ENCODE results near the gene H2BK1. TPM values are rescaled to one million over a fixed set of nuclear protein-coding genes. Genes with fewer than 3 reads are reported as not detected.

Gene H2BK1
- total RNA-seq, 1 experiment from 2014 or later = 0.87 TPM

DNA sequence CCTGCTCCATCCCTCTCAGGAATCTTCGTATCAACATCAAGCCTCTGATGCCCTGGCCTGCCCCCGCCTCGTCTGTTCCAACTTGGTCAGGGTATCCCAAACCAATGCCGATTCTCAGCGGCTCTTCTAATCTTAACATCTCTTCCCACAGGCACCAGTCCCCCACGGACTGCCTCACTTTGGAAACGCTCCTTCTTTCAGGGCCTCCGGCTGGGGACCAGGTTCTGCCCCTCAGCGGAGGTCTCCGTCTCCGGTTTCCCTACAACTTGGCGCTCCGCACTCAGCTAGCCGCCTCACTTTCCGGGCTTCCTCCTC, 16.2 kb upstream of the H2BK1 start:
- CTCF ChIA-PET = interaction anchor here (1.0 to 3.4 kb wide), 18 partner anchors 10 to 218 kb away, joined by 3 to 83 read pairs (median 5); partner anchors contain the start of gene H2BK1

DNA sequence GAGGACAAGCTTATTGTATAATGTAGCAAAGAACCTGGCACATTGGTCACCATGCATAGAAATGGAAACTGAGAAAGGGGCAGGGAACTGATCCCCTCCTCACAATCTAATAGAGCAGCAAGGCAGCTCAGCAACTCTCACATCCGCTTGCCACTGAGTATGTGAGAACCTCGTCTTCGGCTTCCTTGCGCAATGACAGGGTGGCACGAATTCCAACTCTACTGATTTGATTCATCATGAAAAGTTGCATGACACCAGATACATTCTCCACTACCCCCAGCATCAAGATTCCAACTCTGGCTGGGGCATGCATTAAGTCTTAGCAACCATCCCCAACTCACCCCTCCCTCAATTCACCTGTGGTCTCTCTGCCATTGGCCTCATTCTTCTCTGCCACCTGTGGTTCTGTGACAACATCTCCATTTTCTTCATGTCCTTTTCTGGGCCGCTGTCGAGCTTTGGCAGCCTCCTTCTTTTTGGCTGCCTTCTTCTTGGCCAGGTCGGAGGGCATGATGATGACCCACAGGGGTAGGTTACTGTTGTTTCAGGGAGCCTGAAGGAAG, 15.7 kb upstream of the H2BK1 start:
- no peak for ATAC-seq
- no peaks in the 10 kb centered on the region for H3K27me3 Mint-ChIP-seq (ENCODE audit: low read depth)
- TF ChIP-seq, protein P1, sequence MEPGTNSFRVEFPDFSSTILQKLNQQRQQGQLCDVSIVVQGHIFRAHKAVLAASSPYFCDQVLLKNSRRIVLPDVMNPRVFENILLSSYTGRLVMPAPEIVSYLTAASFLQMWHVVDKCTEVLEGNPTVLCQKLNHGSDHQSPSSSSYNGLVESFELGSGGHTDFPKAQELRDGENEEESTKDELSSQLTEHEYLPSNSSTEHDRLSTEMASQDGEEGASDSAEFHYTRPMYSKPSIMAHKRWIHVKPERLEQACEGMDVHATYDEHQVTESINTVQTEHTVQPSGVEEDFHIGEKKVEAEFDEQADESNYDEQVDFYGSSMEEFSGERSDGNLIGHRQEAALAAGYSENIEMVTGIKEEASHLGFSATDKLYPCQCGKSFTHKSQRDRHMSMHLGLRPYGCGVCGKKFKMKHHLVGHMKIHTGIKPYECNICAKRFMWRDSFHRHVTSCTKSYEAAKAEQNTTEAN (CRISPR knock-in tag; IDR thresholded peaks at IDR 0.05) = no peak
- no peak for TF ChIP-seq CREM (CRISPR knock-in tag; IDR thresholded peaks at IDR 0.05)
- no peak for TF ChIP-seq CREB1 (CRISPR knock-in tag; IDR thresholded peaks at IDR 0.05)
- TF ChIP-seq CBFB (CRISPR knock-in tag; IDR thresholded peaks at IDR 0.05; ENCODE audit: low read depth) = no peak
- TF ChIP-seq ZNF416 (CRISPR knock-in tag; IDR thresholded peaks at IDR 0.05) = no peak
- TF ChIP-seq, protein P2, sequence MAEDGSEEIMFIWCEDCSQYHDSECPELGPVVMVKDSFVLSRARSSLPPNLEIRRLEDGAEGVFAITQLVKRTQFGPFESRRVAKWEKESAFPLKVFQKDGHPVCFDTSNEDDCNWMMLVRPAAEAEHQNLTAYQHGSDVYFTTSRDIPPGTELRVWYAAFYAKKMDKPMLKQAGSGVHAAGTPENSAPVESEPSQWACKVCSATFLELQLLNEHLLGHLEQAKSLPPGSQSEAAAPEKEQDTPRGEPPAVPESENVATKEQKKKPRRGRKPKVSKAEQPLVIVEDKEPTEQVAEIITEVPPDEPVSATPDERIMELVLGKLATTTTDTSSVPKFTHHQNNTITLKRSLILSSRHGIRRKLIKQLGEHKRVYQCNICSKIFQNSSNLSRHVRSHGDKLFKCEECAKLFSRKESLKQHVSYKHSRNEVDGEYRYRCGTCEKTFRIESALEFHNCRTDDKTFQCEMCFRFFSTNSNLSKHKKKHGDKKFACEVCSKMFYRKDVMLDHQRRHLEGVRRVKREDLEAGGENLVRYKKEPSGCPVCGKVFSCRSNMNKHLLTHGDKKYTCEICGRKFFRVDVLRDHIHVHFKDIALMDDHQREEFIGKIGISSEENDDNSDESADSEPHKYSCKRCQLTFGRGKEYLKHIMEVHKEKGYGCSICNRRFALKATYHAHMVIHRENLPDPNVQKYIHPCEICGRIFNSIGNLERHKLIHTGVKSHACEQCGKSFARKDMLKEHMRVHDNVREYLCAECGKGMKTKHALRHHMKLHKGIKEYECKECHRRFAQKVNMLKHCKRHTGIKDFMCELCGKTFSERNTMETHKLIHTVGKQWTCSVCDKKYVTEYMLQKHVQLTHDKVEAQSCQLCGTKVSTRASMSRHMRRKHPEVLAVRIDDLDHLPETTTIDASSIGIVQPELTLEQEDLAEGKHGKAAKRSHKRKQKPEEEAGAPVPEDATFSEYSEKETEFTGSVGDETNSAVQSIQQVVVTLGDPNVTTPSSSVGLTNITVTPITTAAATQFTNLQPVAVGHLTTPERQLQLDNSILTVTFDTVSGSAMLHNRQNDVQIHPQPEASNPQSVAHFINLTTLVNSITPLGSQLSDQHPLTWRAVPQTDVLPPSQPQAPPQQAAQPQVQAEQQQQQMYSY (CRISPR knock-in tag; IDR thresholded peaks at IDR 0.05) = no peak
- TF ChIP-seq, protein P3, sequence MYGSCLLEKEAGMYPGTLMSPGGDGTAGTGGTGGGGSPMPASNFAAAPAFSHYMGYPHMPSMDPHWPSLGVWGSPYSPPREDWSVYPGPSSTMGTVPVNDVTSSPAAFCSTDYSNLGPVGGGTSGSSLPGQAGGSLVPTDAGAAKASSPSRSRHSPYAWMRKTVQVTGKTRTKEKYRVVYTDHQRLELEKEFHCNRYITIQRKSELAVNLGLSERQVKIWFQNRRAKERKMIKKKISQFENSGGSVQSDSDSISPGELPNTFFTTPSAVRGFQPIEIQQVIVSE (CRISPR knock-in tag; IDR thresholded peaks at IDR 0.05; ENCODE audit: borderline replicate concordance) = no peak
- TF ChIP-seq ZNF121 (CRISPR knock-in tag; IDR thresholded peaks at IDR 0.05) = no peak
- TF ChIP-seq, protein P4, sequence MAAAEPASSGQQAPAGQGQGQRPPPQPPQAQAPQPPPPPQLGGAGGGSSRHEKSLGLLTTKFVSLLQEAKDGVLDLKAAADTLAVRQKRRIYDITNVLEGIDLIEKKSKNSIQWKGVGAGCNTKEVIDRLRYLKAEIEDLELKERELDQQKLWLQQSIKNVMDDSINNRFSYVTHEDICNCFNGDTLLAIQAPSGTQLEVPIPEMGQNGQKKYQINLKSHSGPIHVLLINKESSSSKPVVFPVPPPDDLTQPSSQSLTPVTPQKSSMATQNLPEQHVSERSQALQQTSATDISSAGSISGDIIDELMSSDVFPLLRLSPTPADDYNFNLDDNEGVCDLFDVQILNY (CRISPR knock-in tag; IDR thresholded peaks at IDR 0.05) = no peak
- no peak for TF ChIP-seq FOXP1 (CRISPR knock-in tag; IDR thresholded peaks at IDR 0.05; ENCODE audit: borderline replicate concordance)
- TF ChIP-seq TCF7 (CRISPR knock-in tag; IDR thresholded peaks at IDR 0.05; ENCODE audit: low read depth) = no peak
- no peak for TF ChIP-seq EMX1 (CRISPR knock-in tag; IDR thresholded peaks at IDR 0.05)
- no peak for TF ChIP-seq FOXK1 (CRISPR knock-in tag; IDR thresholded peaks at IDR 0.05)
- H3K36me3 Mint-ChIP-seq = peaks cover 44% of the 10 kb centered on the region
- no peak for DNase-seq (ENCODE audit: low spot score)
- H3K4me3 Mint-ChIP-seq = peak overlapping the region; percentile 95
- CTCF ChIA-PET = interaction anchor here (0.6 to 3.4 kb wide), 4 partner anchors 15 to 1271 kb away, joined by 4 to 83 read pairs (median 12); partner anchors contain the start of gene H2BK1
- H3K9me3 Mint-ChIP-seq = no peaks in the 10 kb centered on the region
- H3K27ac Mint-ChIP-seq = no peak overlapping the region
- POLR2A ChIA-PET = no interaction called here
- peaks cover 24% of the 10 kb centered on the region for H3K4me1 Mint-ChIP-seq

More for the DNA sequence above, 16.2 kb upstream of the H2BK1 start:
- Mint-ChIP-seq H3K27ac (peak overlapping the region; percentile 100; the same call in 1 of the 2 replicates), H3K9me3 (no peaks in the 10 kb centered on the region), H3K4me3 (peak overlapping the region; percentile 95), H3K4me1 (peaks cover 25% of the 10 kb centered on the region), H3K36me3 (peaks cover 42% of the 10 kb centered on the region), H3K27me3 (ENCODE audit: low read depth) (no peaks in the 10 kb centered on the region)
- DNase-seq (ENCODE audit: low spot score) (no peak), ATAC-seq (no peak)
- no peak for TF ChIP-seq NFYB (CRISPR knock-in tag; conservative IDR thresholded peaks at IDR 0.05; ENCODE audit: low read depth)
- no peak for TF ChIP-seq ZNF396 (CRISPR knock-in tag; IDR thresholded peaks at IDR 0.05; ENCODE audit: borderline replicate concordance)
- TF ChIP-seq, protein P4 (CRISPR knock-in tag; IDR thresholded peaks at IDR 0.05) = no peak
- TF ChIP-seq NR2C2 (CRISPR knock-in tag; IDR thresholded peaks at IDR 0.05) = no peak
- POLR2A ChIA-PET = interaction anchor here (0.8 to 1.4 kb wide), 3 partner anchors 19 to 100 kb away, joined by 4 to 7 read pairs (median 4); no protein-coding TSS in a partner anchor

Data from WTC11 (cell line).